GM19438 (cell line): ENCODE results near the gene RPUSD3.

ENCODE experiments used
- ATAC-seq: cut with Tn5 transposase; IDR thresholded peaks from one replicate; pipeline ENCODE4 v1.9.1; 2021; ENCODE audit warnings: low read depth; ENCODE audit not compliant: unreplicated experiment

Gene RPUSD3

DNA sequence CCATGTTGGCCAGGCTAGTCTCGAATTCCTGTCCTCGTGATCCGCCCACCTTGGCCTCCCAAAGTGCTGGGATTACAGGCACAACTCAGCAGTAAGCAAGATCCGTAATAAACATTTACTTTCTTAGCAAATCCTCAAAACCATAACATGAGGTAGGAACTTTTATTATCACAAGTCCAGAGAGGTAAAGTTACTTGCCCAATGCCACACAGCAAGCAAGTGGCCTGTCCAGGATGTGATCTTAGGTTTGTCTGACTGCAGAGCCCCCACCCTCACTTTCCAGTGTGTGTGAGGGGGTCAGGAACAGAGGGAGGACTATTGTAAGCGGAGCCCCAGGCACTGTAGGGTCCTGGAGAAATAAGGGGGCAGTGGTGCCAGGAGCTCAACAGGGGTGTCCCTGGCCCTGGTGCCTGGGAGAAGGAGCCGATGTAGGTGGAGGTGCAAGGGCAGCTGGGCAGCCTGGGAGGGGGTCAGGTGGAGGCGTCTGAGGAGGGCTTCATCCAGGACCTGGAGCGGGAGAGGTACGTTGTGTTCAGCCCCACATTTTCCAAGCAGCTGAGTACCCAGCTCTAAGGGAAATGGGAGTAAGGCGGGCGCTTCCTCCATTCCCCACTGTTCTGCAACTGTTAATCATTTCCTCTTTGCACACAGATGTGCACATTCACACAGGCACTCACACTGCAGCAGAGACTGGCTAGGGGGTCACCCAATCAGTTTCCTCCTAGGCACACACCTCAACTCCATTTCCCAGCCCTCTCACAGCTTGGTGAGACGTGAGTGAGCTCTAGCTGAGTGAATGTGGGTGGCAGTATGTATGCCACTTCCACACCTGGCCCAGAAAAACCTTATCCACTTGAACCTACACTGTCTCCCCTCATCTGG, 5.9 kb downstream of the RPUSD3 start:
- no peak for ATAC-seq

DNA sequence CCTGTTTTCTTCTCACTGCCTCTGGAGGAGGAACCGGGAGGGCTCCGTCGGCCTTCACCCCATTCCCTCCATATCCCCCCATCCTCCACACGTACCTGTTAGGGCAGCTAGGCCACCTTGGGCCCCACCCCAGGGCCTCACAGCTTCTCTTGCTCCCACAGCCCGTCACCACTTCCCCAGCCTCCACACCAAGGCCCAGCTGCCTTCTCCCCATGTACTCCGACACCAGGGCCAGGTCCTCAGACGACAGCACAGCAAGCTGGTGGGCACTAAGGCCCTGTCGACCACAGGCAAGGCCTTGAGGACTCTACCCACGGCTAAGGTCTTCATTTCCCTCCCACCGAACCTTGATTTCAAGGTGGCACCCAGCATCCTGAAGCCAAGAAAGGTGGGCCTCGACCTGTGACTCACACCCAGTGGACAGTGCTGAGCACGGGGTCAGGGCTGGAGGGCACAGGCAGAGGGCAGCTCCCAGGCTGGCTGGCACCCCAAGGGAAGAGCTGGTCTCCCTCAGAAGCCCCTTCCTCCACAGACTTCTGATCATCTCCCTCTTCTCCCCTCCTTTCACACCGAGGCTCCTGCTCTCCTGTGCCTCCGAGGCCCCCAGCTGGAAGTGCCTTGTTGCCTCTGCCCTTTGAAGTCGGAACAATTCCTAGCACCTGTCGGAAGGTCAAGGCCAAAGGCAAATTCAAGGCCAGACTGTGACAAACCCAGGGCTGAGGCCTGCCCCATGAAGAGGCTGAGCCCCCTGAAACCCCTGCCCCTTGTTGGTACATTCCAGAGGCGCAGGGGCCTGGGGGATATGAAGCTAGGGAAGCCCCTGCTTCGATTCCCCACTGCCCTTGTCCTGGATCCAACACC, 9.1 kb downstream of the RPUSD3 start:
- ATAC-seq = no peak

- ATAC-seq = no peak
Observed at GRCh38 chr3:9833078-9833477, 10.7 kb downstream of the RPUSD3 start.

- ATAC-seq = no peak
Observed at GRCh38 chr3:9831253-9831652, 12.6 kb downstream of the RPUSD3 start.

DNA sequence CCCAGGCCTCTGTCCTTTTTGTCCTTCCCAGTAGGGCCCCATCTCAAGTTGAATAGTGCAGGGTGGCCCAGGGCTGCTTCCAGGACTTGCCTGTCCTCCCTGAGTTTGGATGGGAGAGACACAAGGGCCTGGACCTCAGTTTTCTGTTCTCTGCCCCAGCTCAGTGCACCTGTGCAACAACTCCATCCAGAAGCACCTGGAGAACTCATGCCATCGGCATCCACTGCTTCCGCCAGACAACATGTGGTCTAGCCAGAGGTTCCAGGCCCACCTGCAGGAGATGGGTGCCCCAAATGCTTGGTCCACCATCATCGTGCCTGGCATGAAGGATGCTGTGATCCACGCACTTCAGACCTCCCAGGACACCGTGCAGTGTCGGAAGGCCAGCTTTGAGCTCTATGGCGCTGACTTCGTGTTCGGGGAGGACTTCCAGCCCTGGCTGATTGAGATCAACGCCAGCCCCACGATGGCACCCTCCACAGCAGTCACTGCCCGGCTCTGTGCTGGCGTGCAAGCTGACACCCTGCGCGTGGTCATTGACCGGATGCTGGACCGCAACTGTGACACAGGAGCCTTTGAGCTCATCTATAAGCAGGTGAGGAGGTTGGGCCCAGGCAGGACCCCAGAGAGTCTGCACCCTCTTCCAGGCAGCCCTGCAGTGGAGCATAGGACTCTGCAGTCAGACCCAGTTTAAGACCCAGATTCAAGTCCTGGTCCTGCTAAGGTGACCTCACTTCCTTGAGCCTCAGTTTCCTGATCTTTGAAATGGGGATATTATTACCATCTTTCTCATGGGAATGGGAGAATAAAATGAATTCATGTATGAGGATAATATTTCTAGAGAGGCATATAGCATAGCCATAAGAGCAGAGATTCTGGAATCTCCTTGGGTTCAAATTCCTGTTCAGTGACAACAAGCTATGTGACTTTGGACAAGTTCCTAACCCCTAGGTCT, 14.7 kb downstream of the RPUSD3 start:
- ATAC-seq = no peak

DNA sequence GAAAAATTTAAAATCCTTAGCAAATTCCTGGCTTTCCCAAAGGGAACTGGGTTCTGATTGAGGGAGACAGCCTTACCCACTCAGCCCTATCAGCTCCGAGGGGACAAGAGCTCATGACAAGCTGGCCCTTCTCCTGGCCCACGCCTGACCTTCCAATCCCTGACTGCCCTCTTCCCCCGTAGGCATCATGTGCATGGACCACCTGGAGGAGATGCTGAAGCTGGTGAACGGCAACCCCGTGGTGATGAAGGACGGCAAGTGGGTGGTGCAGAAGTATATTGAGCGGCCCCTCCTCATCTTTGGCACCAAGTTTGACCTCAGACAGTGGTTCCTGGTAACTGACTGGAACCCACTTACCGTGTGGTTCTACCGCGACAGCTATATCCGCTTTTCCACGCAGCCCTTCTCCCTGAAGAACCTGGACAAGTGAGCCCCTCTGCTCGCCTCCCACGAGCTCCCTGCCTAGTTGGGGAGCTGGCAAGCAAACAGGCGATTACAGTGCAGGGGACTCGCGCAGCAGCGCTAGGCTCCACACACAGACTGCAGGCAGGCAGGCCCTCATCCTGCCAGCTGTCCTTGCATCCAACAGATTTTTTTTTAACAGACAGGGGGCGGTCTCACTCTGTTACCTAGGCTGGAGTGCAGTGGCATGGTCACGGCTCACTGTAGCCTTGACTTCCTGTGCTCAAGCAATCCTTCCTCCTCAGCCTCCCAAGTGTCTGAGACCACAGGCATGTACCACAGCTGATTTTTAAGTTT, 16.8 kb downstream of the RPUSD3 start:
- no peak for ATAC-seq

DNA sequence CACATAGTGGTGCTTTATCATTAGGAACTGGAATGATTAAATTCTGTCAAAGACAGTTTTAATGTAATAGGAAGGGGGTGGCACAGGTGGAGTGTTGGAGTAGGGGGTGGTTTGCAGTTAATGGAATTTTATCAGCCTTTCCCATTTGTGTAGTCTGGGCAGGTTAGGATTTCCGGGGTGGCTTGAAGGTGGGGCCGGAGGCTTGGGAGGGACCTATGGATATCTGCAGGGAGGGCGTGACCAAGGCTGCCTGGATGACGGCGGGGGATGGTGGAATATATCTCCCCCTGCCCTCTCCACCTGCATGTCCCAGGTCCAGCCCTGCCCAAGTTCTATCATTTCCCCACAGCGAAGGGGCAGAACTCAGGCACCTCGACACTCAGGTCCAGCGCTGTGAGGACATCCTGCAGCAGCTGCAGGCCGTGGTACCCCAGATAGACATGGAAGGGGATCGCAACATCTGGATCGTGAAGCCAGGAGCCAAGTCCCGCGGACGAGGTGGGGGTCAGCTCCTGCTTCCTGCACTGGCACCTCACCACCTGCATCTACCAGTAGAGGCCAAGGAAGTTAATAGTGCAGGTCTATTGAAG, 18.3 kb downstream of the RPUSD3 start:
- no peak for ATAC-seq

DNA sequence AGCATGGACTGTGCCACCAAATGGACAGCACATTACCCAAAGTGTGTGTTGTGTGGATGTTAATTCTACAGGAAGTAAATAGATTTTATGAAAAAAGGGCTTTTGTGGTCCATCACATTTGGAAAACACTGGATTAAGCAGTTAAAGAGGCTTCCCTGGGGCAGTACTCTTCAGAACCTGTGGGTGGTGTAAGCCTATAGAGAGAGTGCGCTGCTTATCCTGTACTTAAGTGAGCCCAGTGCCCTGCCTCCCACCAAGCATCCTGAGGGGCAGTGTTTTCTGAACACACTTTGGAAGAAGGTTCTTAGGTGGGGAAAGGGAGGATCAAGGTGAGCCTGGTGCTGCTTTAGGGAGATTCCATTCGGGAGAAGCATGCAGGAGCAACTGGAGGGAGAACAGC, 22.9 kb downstream of the RPUSD3 start:
- no peak for ATAC-seq

DNA sequence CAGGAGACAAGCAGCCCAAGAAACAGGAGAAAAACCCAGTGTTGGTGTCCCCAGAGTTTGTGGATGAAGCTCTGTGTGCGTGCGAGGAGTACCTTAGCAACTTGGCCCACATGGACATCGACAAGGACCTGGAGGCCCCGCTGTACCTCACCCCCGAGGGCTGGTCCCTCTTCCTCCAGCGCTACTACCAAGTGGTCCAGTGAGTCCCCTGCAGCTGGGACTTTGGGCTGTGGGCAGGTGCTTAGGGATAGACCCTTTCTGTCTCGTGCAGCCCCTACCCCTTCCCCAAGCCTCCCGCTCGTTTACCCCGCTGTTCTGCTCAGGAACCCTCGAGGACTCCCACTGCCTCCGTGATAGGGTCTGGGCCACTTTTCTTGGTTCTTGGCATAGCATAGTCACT, 23.3 kb downstream of the RPUSD3 start:
- ATAC-seq = no peak

DNA sequence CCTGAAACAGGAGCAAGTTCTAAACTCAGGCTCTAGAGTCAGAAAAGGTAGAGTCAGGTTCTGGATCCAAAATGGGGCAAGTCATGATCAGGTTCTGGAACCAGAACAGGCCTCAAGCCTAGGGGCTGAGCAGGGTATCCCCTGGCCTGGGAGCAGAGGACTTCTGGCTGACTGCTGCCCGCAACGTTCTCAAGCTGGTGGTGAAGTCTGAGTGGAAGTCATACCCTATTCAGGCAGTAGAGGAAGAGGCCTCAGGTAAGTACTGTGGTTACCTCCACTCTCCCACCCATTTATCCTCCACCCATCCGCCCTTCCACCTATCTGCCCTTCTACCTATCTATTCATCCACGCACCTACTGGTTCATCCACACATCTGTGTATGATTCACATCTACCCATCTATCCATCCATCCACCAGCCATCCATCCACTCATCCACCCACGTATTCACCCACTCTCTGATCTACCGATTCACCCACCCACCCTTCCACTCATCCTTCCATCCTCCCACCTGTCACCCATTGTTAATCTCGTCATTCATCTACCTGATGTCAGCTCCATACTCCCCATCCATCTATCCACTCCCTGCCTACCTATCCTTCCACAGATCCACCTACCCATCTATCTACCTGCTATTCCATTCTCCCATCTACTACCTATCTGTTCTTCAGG, 25.0 kb downstream of the RPUSD3 start:
- no peak for ATAC-seq

DNA sequence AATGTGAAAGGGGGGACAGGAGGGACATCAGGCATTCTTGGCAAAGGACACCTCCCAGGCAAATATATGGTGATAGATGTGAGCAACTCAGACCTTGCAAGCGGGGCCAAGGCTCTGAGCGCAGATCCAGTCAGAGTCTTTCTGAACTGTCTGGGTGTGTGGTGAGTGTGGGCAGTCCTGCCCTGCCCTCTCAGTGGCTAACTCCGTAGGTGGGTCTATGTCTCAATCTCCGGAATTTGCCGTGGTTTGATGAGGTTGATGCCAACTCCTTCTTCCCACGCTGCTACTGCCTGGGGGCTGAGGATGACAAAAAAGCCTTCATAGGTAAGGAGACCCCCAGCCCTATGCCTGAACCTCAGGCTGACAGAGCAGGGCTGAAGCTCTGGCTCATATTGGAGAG, 26.4 kb downstream of the RPUSD3 start:
- no peak for ATAC-seq

- ATAC-seq = no peak
Observed at GRCh38 chr3:9815986-9816385, 27.8 kb downstream of the RPUSD3 start.

DNA sequence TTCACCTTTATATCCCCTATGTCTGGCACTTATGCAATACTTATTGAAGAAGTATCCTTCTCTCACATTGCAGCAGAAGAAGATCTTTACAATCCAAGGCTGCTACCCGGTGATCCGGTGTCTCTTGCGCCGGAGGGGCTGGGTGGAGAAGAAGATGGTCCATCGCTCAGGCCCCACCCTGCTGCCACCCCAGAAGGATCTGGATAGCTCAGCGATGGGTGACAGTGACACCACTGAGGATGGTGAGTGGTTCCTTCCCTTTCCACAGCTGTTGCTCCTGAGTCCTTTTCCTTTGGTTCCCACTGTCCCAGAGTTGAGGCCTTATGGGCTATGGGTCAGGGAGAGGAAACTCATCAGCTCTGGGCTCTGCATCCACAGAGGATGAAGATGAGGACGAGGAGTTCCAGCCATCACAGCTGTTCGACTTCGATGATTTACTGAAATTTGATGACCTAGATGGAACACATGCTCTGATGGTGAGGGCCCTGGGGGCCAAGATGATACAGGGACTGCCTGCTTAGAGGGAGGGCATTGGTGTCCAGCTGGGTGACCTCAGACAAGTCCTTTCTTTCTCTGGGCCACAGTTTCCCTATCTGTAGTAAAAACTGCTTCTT, 30.8 kb downstream of the RPUSD3 start:
- ATAC-seq = no peak

- no peak for ATAC-seq
Observed at GRCh38 chr3:9810846-9811245, 33.0 kb downstream of the RPUSD3 start.

DNA sequence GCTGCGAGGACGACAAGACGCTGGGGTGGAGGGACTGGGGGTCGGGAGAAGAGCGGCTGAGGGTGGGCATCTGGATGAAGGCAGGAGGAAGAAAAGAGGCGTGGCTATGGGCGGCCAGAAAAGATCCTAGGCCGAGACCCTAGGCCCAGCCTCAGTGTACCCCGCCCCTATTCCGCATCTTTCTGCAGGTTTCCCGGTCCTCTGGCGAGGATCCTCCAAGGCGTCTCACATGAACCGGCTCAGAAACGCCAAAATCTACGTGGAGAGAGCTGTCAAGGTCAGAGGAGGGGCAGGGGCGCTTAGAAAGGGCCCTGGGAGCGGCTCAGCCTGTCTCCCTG, 33.4 kb downstream of the RPUSD3 start:
- ATAC-seq = no peak

DNA sequence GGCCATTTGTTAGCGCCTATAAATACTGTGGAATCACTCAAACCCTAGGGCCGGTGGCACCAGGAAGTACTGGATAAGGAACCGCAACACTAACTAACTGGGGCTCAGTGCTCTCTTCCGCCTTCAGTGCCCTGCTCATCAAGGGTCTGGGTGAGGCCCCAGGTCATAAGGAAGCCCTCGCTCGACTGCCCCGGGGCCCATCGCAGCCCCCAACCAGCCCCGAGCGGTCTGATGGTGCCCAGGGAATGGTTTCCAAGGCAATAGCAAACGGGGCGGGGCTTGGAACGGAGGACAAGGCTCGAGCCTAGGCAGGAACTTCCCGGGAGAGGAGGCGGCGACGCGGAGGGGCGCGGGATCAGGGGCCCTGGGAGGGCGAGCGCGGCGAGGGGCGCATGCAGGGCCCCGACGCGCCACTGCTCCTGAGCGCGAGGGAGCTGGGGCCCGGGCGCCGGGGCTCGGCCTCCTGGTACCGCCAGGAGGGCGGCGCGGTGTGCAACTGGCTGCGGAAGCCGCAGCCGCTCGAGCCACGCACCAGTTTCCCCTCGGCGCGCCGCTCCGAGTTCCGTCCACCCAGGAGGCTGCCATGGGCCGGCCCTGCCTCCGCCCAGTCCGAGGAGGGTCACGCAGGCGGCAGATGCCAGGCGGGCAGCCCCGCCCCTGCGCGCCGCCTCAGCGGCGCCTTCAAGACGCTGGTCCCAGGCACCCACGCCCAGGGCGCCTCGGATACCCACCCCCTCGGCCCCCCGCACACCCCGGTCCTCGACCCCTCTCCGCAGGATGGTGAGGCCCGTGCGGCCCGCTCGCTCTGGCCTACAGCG, 34.0 kb downstream of the RPUSD3 start, which contains the start of gene TTLL3:
TTLL3 (plus strand) TSS at position 648 of the 818 bp plus-strand sequence. CDS start 400 bp downstream, outside the sequence.
- ATAC-seq = peak; percentile 46

- no peak for ATAC-seq
Observed at GRCh38 chr3:9809239-9809614, 34.6 kb downstream of the RPUSD3 start.
